Esophagus squamous epithelium (tissue), 5 donors: ENCODE measurements around the gene EPHA1. TPM values are rescaled to one million over a fixed set of nuclear protein-coding genes. Genes with fewer than 3 reads are reported as not detected.
"Not testable (repeated sequence)": the region's sequence is repeated elsewhere in the genome, so short reads cannot be mapped to it uniquely, and the experiment has no call there.

Experiments used
- DNase-seq: peaks from one replicate; lab custom pipeline; 2025; lab: John Stamatoyannopoulos, UW
- H3K27ac ChIP-seq, 4 donors: fragments of 200-600 bp; sonication (generic); one replicate each; pipeline ENCODE4 v1.5.1; 2016 to 2019; ENCODE audit warnings: mild to moderate bottlenecking in 1 of 4
- H3K27me3 ChIP-seq, 4 donors: fragments of 200-600 bp; sonication (generic); 1 replicate in 3 of 4; 2 replicates in 1 of 4; pipeline versions ENCODE4 v1.5.1 to v1.6.0; 2017 to 2021; ENCODE audit warnings: antibody characterized with exemption in 1 of 4
- H3K36me3 ChIP-seq, 3 donors: fragments of 200-600 bp; sonication (generic); one replicate each; pipeline ENCODE4 v1.5.1; 2016 to 2019
- H3K4me1 ChIP-seq, 3 donors: fragments of 200-600 bp; sonication (generic); one replicate each; pipeline ENCODE4 v1.5.1; 2017 to 2019
- H3K4me3 ChIP-seq, 4 donors: fragments of 200-600 bp; sonication (generic); 1 replicate in 3 of 4; 2 replicates in 1 of 4; pipeline ENCODE4 v1.5.1; 2016 to 2019; ENCODE audit warnings: mild to moderate bottlenecking in 2 of 4, moderate library complexity in 1 of 4
- H3K9me3 ChIP-seq, 3 donors: fragments of 200-600 bp; sonication (generic); one replicate each; pipeline ENCODE4 v1.5.1; 2016 to 2019
- CTCF ChIP-seq, 6 experiments: fragments of 450-650 bp in 4 of 6; fragments of 200-600 bp in 2 of 6; sonication (generic) in 2 of 6; IDR thresholded peaks; one replicate each; pipeline ENCODE4 v1.5.1; 2016 to 2019; ENCODE audit warnings: antibody characterized with exemption in 6 of 6, mild to moderate bottlenecking in 4 of 6, moderate library complexity in 4 of 6
- POLR2A ChIP-seq, 4 donors: fragments of 450-650 bp; IDR thresholded peaks; one replicate each; pipeline ENCODE4 v1.6.1; 2017; ENCODE audit warnings: antibody characterized with exemption in 4 of 4, mild to moderate bottlenecking in 4 of 4, moderate library complexity in 3 of 4
- WGBS, 2 donors: methylation state at CpG; one replicate each; pipeline ENCODE4 v1.1.5; 2018; 5-methylcytosine and 5-hydroxymethylcytosine counted together
- intact Hi-C: fragments of 100-400 bp; cut with DNase I; formaldehyde crosslinking; loops from one replicate; pipeline ENCODE4 v1.15.0; 2022
- total RNA-seq, 4 donors: library from RNA; depleted of rRNA; stranded (reverse); fragments of >200 nt; gene quantifications; one replicate each; pipeline ENCODE4 v1.1.0, GENCODE V29; 2016
- donor health status: DM: yes; HTN: yes; CAD: no.

The EPHA1 gene
- total RNA-seq, 4 donors from 2014 or later: 64.5 to 132 (median 77.4) TPM

- DNase-seq: no peak
- TF ChIP-seq POLR2A (IDR thresholded peaks at IDR 0.05) (no peak), CTCF (IDR thresholded peaks at IDR 0.05) (no peak)
- H3K9me3 ChIP-seq: no peaks in the 10 kb centered on the region
- no peaks in the 10 kb centered on the region for H3K36me3 ChIP-seq
- intact Hi-C loops: no loop called here
- WGBS, 2 donors: 62 to 77% methylated on average over 2 of the region's 2 CpGs
- no peaks in the 10 kb centered on the region for H3K27me3 ChIP-seq
- peaks cover 0 to 20% (median 9%) of the 10 kb centered on the region in 3 donors for H3K4me1 ChIP-seq
- no peak overlapping the region for H3K27ac ChIP-seq
- H3K4me3 ChIP-seq: no peak overlapping the region
Observed at GRCh38 chr7:143426479-143427142, 18.0 kb upstream of the EPHA1 start.

GRCh38 chr7:143424476-143424875 lies 15.8 kb upstream of the EPHA1 start:
- H3K4me3 ChIP-seq, H3K9me3 ChIP-seq, DNase-seq, H3K27ac ChIP-seq, H3K27me3 ChIP-seq, intact Hi-C loops, H3K36me3 ChIP-seq: not testable (repeated sequence)
- peaks cover 0 to 17% (median 0%) of the 10 kb centered on the region in 3 donors for H3K4me1 ChIP-seq
- 95% methylated on average over 4 of the region's 34 CpGs; no CpG with 5 or more reads in 1 of the 2 donors for WGBS, 2 donors

DNA sequence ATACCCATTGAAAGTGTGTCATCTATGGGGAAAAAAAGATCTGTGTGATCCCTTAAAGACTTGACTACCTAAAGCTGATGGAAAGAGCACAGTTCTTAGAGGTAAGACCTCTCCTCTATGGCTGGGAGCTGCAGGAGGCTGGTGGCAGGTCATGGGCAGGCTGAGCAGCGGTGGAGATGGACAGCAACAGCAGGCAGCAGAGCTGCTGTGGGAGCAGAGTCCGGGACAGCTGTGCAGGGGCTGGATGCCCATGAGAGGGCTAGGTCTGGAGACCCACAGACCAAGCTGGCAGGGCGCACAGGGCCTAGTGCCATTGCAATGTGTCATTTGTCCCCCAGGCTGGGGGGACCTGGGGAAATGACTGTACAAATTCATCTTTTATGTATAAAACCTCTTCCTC lies 13.4 kb upstream of the EPHA1 start:
- no peak overlapping the region for H3K27ac ChIP-seq
- TF ChIP-seq POLR2A (IDR thresholded peaks at IDR 0.05) (no peak), CTCF (IDR thresholded peaks at IDR 0.05) (no peak)
- no peak overlapping the region for H3K4me3 ChIP-seq
- intact Hi-C loops: no loop called here
- H3K27me3 ChIP-seq: no peaks in the 10 kb centered on the region
- no peak for DNase-seq
- H3K36me3 ChIP-seq: no peaks in the 10 kb centered on the region
- peaks cover 0 to 21% (median 0%) of the 10 kb centered on the region in 3 donors for H3K4me1 ChIP-seq
- WGBS, 2 donors: 89 to 100% methylated on average over 2 to 3 of the region's 3 CpGs
- no peaks in the 10 kb centered on the region for H3K9me3 ChIP-seq

DNA sequence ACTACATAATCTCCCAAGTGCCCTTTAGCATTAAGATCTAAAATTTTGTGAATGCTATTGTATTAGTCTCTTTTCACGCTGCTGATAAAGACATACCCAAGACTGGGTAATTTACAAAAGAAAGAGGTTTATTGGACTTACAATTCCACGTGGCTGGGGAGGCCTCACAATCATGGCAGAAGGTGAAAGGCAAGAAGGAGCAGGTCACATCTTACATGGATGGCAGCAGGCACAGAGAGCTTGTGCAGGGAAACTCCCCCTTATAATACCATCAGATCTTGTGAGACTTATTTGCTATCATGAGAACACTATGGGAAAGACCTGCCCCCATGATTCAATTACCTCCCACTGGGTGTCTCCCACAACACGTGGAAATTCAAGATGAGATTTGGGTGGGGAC lies 12.0 kb upstream of the EPHA1 start:
- H3K9me3 ChIP-seq, intact Hi-C loops, DNase-seq, H3K27me3 ChIP-seq, H3K27ac ChIP-seq, H3K4me3 ChIP-seq, H3K36me3 ChIP-seq: not testable (repeated sequence)
- H3K4me1 ChIP-seq: peaks cover 0 to 28% (median 4%) of the 10 kb centered on the region in 3 donors
- 57 to 59% methylated on average over 3 of the region's 3 CpGs for WGBS, 2 donors

DNA sequence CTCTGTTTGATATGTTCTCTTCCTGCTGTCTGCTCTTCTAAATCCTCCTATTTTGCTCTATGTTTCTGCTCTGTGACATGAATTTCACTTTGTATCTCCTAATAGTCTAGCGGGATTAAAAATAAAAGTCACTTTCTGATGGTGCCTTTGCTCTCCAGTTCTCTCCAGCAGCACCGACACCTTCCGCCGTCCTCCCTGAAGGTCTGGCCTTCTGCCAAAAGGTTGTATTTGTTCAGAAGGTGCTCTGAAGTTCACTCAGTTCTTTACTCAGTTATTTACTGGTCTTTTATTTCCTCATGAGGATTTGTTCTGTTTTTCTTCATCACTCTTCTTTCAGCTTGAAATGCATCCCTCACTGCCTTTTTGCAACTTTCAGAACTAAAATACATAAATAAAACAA lies 11.2 kb upstream of the EPHA1 start:
- Histone ChIP-seq H3K27ac (no peak overlapping the region), H3K36me3 (no peaks in the 10 kb centered on the region), H3K4me3 (no peak overlapping the region), H3K9me3 (no peaks in the 10 kb centered on the region), H3K27me3 (no peaks in the 10 kb centered on the region), H3K4me1 (peaks cover 0 to 35% (median 4%) of the 10 kb centered on the region in 3 donors)
- 39 to 40% methylated on average over 4 of the region's 4 CpGs for WGBS, 2 donors
- TF ChIP-seq POLR2A (IDR thresholded peaks at IDR 0.05) (no peak), CTCF (IDR thresholded peaks at IDR 0.05) (no peak)
- intact Hi-C loops: loop anchor here (5.0 kb wide), 1 partner anchor 178 kb away; no protein-coding TSS in a partner anchor
- no peak for DNase-seq

GRCh38 chr7:143418681-143419458 lies 10.2 kb upstream of the EPHA1 start:
- intact Hi-C loops: loop anchor here (5.0 kb wide), 1 partner anchor 177 kb away; no protein-coding TSS in a partner anchor
- peaks cover 0 to 42% (median 4%) of the 10 kb centered on the region in 3 donors for H3K4me1 ChIP-seq
- 64 to 66% methylated on average over 11 of the region's 11 CpGs for WGBS, 2 donors
- no peak for TF ChIP-seq CTCF (IDR thresholded peaks at IDR 0.05)
- H3K36me3 ChIP-seq: no peaks in the 10 kb centered on the region
- H3K9me3 ChIP-seq: no peaks in the 10 kb centered on the region
- DNase-seq: no peak
- no peak overlapping the region for H3K27ac ChIP-seq
- no peaks in the 10 kb centered on the region for H3K27me3 ChIP-seq
- H3K4me3 ChIP-seq: no peak overlapping the region
